PFSK-1 (cell line): ENCODE results near the gene NRIP3.

Experiments
- FOXP2 ChIP-seq: optimal IDR thresholded peaks from 2 replicates; pipeline ENCODE3; 2011; ENCODE audit warnings: borderline replicate concordance, control low read depth, inconsistent platforms; ENCODE audit not compliant: insufficient read depth; ENCODE audit errors: extremely low read length, extremely low read depth
- POLR2AphosphoS5 ChIP-seq: IDR thresholded peaks from 2 replicates; pipeline ENCODE4 v1.6.1; 2012; ENCODE audit warnings: low read depth, mild to moderate bottlenecking, control low read depth, low read length, moderate library complexity
- SIN3A ChIP-seq: IDR thresholded peaks from 2 replicates; pipeline ENCODE4 v1.6.1; 2012; ENCODE audit warnings: mild to moderate bottlenecking, low read length, moderate library complexity, borderline replicate concordance; ENCODE audit not compliant: insufficient read depth
- TAF1 ChIP-seq: IDR thresholded peaks from 2 replicates; pipeline ENCODE4 v1.6.1; 2012; ENCODE audit warnings: low read length, control low read depth, borderline replicate concordance; ENCODE audit not compliant: insufficient read depth
- TF ChIP-seq, protein P1 (sequence below), 2 experiments: IDR thresholded peaks; 2 replicates each; pipeline versions ENCODE4 v1.6.1 to v1.8.0; 2011 to 2012; ENCODE audit warnings: low read depth in 2 of 2, low read length in 2 of 2, control low read depth in 1 of 2, inconsistent platforms in 1 of 2, mild to moderate bottlenecking in 1 of 2, moderate library complexity in 1 of 2; ENCODE audit not compliant: insufficient read depth in 1 of 2

The NRIP3 gene

DNA sequence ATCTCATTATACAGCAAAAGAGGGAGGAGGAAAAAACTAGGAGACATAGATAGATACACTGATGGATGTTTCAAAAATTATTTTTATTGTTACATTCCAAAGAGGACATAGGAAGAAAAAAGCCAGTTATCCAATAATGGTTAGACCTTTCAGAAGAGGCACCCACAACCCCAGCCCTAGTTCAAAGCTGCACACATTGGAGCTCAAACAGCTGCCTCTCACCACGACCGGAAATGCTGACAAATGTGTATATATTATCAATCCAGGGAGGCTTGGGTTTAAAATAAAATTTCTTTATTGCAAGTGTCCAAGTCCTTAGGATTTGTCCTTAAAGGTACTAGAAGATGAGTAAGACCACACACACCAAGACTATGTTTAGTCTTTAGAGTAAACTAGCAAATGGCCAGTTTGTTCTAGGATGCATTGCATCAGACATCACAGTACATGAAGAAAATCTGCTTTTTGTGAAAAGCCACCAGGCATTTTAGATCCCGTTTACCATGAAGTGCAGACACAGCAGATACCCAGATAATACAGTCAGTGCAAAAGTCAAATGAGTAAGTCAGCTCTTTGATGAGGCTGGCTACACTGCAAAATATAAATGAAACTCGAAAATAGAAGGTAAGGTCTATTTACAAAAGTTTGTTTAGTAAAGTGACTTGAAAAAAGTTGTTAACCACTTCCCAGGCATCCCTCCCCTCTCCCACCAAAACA, 56.4 kb downstream of the NRIP3 start:
- TF ChIP-seq, protein P1, sequence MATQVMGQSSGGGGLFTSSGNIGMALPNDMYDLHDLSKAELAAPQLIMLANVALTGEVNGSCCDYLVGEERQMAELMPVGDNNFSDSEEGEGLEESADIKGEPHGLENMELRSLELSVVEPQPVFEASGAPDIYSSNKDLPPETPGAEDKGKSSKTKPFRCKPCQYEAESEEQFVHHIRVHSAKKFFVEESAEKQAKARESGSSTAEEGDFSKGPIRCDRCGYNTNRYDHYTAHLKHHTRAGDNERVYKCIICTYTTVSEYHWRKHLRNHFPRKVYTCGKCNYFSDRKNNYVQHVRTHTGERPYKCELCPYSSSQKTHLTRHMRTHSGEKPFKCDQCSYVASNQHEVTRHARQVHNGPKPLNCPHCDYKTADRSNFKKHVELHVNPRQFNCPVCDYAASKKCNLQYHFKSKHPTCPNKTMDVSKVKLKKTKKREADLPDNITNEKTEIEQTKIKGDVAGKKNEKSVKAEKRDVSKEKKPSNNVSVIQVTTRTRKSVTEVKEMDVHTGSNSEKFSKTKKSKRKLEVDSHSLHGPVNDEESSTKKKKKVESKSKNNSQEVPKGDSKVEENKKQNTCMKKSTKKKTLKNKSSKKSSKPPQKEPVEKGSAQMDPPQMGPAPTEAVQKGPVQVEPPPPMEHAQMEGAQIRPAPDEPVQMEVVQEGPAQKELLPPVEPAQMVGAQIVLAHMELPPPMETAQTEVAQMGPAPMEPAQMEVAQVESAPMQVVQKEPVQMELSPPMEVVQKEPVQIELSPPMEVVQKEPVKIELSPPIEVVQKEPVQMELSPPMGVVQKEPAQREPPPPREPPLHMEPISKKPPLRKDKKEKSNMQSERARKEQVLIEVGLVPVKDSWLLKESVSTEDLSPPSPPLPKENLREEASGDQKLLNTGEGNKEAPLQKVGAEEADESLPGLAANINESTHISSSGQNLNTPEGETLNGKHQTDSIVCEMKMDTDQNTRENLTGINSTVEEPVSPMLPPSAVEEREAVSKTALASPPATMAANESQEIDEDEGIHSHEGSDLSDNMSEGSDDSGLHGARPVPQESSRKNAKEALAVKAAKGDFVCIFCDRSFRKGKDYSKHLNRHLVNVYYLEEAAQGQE (IDR thresholded peaks at IDR 0.05; ENCODE audit: insufficient read depth in 1 of 2, low read depth in 2 of 2, low read length in 2 of 2): no peak
- TF ChIP-seq POLR2AphosphoS5 (no peak), TAF1 (no peak), SIN3A (no peak), FOXP2 (no peak)

DNA sequence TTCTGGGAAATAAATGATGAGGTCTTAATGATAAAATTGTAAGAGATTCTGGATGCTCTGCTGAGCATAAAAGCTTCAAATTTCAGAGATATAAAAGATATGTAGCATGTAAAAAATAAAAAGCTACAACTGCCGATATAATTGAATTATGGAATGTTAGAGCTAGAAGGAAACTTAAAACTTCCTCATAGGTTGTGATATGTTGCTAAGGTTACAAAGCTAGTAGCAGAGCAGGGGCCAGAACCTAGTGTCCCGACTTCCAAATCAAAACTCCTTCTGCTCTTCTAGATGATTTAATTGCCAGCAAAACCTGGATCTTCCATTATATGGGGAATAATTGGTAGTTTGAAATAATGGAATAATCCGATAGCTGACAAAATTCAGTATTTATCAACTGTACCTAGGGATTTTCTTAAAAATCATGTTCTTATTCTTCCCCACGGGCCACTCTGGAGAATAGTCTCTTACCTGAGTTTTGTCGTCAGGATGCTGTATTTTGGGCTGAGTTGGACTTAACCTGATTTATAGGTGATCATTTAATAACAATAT, 61.2 kb downstream of the NRIP3 start, which contains the start of gene ASCL3:
TSS of gene ASCL3 (minus strand) at position 499 of the 549 bp plus-strand sequence. CDS start 4,855 bp downstream, outside the sequence.
- TF ChIP-seq FOXP2 (no peak), POLR2AphosphoS5 (no peak), SIN3A (no peak), TAF1 (no peak)
- TF ChIP-seq, protein P1 (IDR thresholded peaks at IDR 0.05; ENCODE audit: insufficient read depth in 1 of 2, low read depth in 2 of 2, low read length in 2 of 2): no peak

DNA sequence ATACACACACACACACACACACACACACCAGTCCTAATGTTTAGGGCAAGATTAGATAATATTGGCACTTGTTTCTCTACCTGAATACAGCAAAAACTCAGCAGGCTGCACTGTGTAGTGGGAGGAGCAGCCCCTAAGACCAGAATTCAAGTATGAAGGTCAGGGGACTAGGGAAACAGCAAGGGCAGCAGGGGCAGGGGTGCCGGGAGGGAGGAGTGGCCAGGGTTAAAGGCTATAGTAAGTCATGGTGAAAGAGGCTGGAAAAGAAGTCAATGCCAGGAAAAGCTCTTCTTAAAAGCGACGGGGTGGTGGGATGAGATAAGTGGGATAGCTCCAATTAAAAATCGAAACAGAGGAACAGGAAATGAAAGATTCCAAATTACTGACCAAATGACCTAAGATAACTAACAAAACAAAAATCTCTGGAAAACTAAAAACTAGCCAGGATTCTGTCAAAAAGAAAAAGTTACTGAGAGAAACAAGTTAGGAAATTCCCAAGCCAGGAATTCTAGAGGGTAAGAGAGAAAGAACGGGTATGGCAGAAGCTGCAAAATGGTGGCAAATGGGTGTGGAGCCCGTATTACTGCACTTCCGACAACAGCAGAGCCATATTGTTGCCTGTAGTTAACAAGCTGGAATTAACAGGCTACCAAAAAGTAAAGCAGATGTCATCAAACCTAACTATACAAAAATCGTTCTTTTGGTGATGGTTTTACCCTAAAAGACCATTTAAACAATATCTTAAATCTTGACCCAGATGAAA, 62.3 kb downstream of the NRIP3 start:
- TF ChIP-seq FOXP2 (no peak), TAF1 (no peak), SIN3A (no peak), POLR2AphosphoS5 (no peak)
- TF ChIP-seq, protein P1 (IDR thresholded peaks at IDR 0.05; ENCODE audit: insufficient read depth in 1 of 2, low read depth in 2 of 2, low read length in 2 of 2): no peak

DNA sequence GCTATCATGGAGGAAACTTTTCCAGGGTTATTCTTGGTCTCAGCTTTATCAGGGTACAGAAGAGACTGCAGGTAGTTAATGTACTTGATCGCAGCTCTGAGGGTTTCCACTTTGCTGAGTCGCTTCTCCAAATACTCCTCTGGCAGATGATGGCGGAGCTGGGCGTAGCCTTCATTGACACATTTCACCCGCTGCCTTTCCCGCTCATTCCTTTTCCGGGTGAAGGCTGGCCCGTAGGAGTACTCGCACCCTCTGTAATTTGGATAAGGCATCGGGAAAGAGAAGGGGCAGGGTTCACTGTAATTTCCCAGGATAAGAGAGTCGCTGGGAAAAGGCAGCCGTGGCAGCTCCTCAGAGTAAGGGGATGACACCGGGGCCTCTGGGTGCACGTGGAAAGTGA, 66.1 kb downstream of the NRIP3 start:
- TF ChIP-seq FOXP2 (no peak), POLR2AphosphoS5 (no peak), SIN3A (no peak), TAF1 (no peak)
- TF ChIP-seq, protein P1 (IDR thresholded peaks at IDR 0.05; ENCODE audit: insufficient read depth in 1 of 2, low read depth in 2 of 2, low read length in 2 of 2): no peak
